K562 (cell line): Measurements from ENCODE around the gene SCART1. TPM values are rescaled to one million over a fixed set of nuclear protein-coding genes. Genes with fewer than 3 reads are reported as not detected.

Experiments used
- ATAC-seq: fragments of 200-7000 bp; cut with Tn5 transposase; 3 replicates; pipeline ENCODE4 v1.9.1; 2020; ENCODE audit warnings: moderate library complexity
- BruUV-seq: library from RNA; stranded (reverse); fragments of 400-500 nt; replicated peaks from 2 replicates; lab custom pipeline; 2021; lab: Mats Ljungman, UMichigan
- CTCF ChIA-PET: fragments of 300-600 bp; formaldehyde crosslinking; extraction: SDS; loops from one replicate; lab custom pipeline; 2021; ENCODE audit warnings: low intra/inter-chr PET ratio; lab: Yijun Ruan, JAX
- POLR2A ChIA-PET: fragments of 300-600, 350-650 bp; sonication (Branson Sonifier 250); formaldehyde crosslinking; extraction: SDS; loops from one replicate; lab custom pipeline; 2021; ENCODE audit warnings: antibody characterized with exemption, inconsistent platforms; lab: Yijun Ruan, JAX
- DNase-seq, 4 experiments: peaks; one replicate each; pipeline versions ENCODE4 v3.0.0 to v3.0.0-alpha.2; 2011 to 2018; ENCODE audit warnings: low spot score in 3 of 4, mixed read lengths in 3 of 4; ENCODE audit errors: extremely low read depth in 1 of 4
- FAIRE-seq: peaks from 2 replicates; lab custom pipeline; 2011; peaks lifted over from hg19 to GRCh38; lab: Jason Lieb, UNC
- H2AFZ ChIP-seq: 2 replicates; pipeline ENCODE4 v1.6.0; 2011; ENCODE audit warnings: low read depth, low read length, control low read depth, inconsistent platforms
- H3K27ac ChIP-seq: fragments of 200-600 bp; 3 replicates; pipeline ENCODE4 v1.8.0; 2011; ENCODE audit warnings: low read depth, mild to moderate bottlenecking, control low read depth, inconsistent platforms, low read length, moderate library complexity, mixed read lengths; ENCODE audit errors: extremely low read depth
- H3K27me3 ChIP-seq, 2 experiments: fragments of 300-600 bp in 1 of 2; 2 replicates in 1 of 2; 3 replicates in 1 of 2; pipeline versions ENCODE4 v1.6.0 to v1.8.0; 2011; ENCODE audit warnings: inconsistent platforms in 2 of 2, low read length in 2 of 2, mild to moderate bottlenecking in 1 of 2, mixed read lengths in 1 of 2, moderate library complexity in 1 of 2; ENCODE audit not compliant: control insufficient read depth in 2 of 2, insufficient read depth in 2 of 2
- H3K36me3 ChIP-seq: fragments of 300-600 bp; 3 replicates; pipeline ENCODE4 v1.8.0; 2011; ENCODE audit warnings: mild to moderate bottlenecking, low read length, inconsistent platforms; ENCODE audit not compliant: control insufficient read depth, insufficient read depth
- H3K4me1 ChIP-seq, 2 experiments: fragments of 200-600 bp in 1 of 2; replicated peaks in 1 of 2; 2 replicates in 1 of 2; 3 replicates in 1 of 2; pipeline versions ENCODE4 v1.5.1 to v1.8.0; 2011; ENCODE audit warnings: inconsistent platforms in 2 of 2, low read length in 2 of 2, mild to moderate bottlenecking in 1 of 2, mixed read lengths in 1 of 2, moderate library complexity in 1 of 2; ENCODE audit not compliant: control insufficient read depth in 2 of 2, insufficient read depth in 2 of 2
- H3K4me2 ChIP-seq: 2 replicates; pipeline ENCODE4 v1.6.1; 2011; ENCODE audit warnings: low read length, control low read depth, inconsistent platforms, mixed read lengths; ENCODE audit not compliant: insufficient read depth
- H3K4me3 ChIP-seq: fragments of 200-600 bp; sonication (generic), shearing (Covaris generic); 2 replicates; pipeline ENCODE4 v1.5.1; 2016; ENCODE audit warnings: control low read depth, inconsistent platforms
- H3K79me2 ChIP-seq: fragments of 200-600 bp; 3 replicates; pipeline ENCODE4 v1.8.0; 2011; ENCODE audit warnings: low read length, inconsistent platforms; ENCODE audit not compliant: control insufficient read depth, insufficient read depth
- H3K9ac ChIP-seq, 2 experiments: 2 replicates each; pipeline versions ENCODE4 v1.6.0 to v1.6.1; 2011; ENCODE audit warnings: low read depth in 2 of 2, low read length in 2 of 2, control low read depth in 1 of 2, inconsistent platforms in 1 of 2, mild to moderate bottlenecking in 1 of 2, mixed read lengths in 1 of 2; ENCODE audit not compliant: insufficient read depth in 1 of 2
- H3K9me1 ChIP-seq: one replicate; pipeline ENCODE4 v1.6.0; 2011; ENCODE audit warnings: inconsistent platforms, mild to moderate bottlenecking, low read length, moderate library complexity; ENCODE audit not compliant: control insufficient read depth, insufficient read depth
- H3K9me3 ChIP-seq: replicated peaks from 2 replicates; pipeline ENCODE4 v1.5.1; 2011; ENCODE audit warnings: low read depth, low read length, inconsistent platforms; ENCODE audit not compliant: control insufficient read depth, insufficient read depth
- H4K20me1 ChIP-seq: replicated peaks from 2 replicates; pipeline ENCODE4 v1.6.1; 2011; ENCODE audit warnings: low read length, inconsistent platforms, mixed read lengths; ENCODE audit not compliant: control insufficient read depth, insufficient read depth
- GTF2F1 ChIP-seq: IDR thresholded peaks from 2 replicates; pipeline ENCODE4 v1.6.1; 2011; ENCODE audit warnings: low read depth, low read length, improper control_type of control experiment
- ZEB2 ChIP-seq: fragments of 450-650 bp; IDR thresholded peaks from 2 replicates; pipeline ENCODE4 v1.6.1; 2016
- WGBS: fragments of 100-300 bp; shearing (Covaris generic); methylation state at CpG from one replicate; pipeline ENCODE4 v1.1.6; 2016; ENCODE audit warnings: low coverage, mixed read lengths; ENCODE audit not compliant: insufficient coverage; ENCODE audit errors: missing lambda C conversion rate; 5-methylcytosine and 5-hydroxymethylcytosine counted together
- in situ Hi-C: fragments of 300-500 bp; cut with MboI; formaldehyde crosslinking; loops from 4 replicates; pipeline ENCODE4 v1.15.0; 2018; ENCODE audit warnings: inconsistent platforms, mixed read lengths
- intact Hi-C: fragments of 100-400 bp; cut with micrococcal nuclease; formaldehyde crosslinking; loops from 2 replicates; pipeline ENCODE4 v1.14.2; 2022
- polyA plus RNA-seq, 8 experiments: library from polyadenylated mRNA; depleted of rRNA in 4 of 8; stranded (reverse) in 5 of 8; unstranded in 3 of 8; fragments of >200 nt; fragmentation: Nextera tagmentation in 2 of 8; fragmentation: Illumina TruSeq in 1 of 8; extraction: Ambion mirVana in 2 of 8; extraction: Trizol in 1 of 8; gene quantifications; 2 replicates each; pipeline versions ENCODE4 v1.2.1 to v1.2.3, GENCODE V29; 2011 to 2014; ENCODE audit warnings: inconsistent platforms in 1 of 8, missing spikeins in 1 of 8
- total RNA-seq, 7 experiments: library from RNA; depleted of rRNA in 6 of 7; stranded (reverse); fragments of >200 nt in 6 of 7; fragmentation: Illumina TruSeq in 2 of 7; extraction: Trizol in 2 of 7; gene quantifications; 2 replicates each; pipeline versions ENCODE4 v1.2.1 to v1.2.3, GENCODE V29; 2011 to 2021; ENCODE audit warnings: low replicate concordance in 1 of 7

Gene SCART1
- total and polyA plus RNA-seq, 9 of the 15 experiments (the other 6 are each of a cell fraction or from before 2014, with no cell fraction given): 0.18 to 6.5 (median 4.5) TPM

DNA sequence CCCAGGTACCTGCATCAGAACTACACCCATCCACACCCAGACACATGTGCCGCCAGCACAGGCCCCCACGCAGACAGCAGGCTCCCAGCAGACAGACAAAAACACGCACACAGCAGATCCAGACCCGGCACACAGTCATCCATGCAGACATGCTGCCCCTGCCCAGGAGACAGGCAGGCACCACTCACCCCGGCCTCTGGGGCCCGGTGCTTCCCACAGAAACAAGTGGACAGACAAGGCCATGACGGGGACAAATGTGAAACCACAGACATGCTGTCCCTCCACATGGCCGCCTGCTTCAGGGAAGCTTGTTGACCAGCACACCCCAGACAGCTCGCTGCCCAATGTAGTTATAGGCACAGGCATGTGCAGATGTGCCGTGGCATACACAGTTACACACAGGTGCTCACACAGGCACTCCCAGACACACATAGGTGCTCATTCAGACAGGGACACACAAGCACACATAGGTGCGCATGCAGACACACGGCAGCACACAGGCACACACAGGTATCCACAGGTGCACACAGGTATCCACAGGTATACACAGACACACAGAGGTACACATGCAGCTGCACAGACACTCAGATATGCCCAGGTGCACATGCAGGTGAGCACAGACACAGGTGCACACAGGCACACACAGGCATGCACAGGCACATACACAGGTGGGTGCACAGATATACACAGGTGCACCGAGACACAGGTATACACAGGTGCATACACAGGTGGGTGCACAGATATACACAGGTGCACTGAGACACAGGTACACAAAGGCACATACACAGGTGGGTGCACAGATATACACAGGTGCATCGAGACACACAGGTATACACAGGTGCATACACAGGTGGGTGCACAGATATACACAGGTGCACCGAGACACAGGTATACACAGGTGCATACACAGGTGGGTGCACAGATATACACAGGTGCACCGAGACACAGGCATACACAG, 10.5 kb upstream of the SCART1 start:
- intact Hi-C loops (loop anchor here (5.0 kb wide), 1 partner anchor 116 kb away; no protein-coding TSS in a partner anchor), in situ Hi-C loops (no loop called here)
- Histone ChIP-seq H2AFZ (no peak overlapping the region), H3K9ac (no peak overlapping the region), H3K36me3 (no peaks in the 10 kb centered on the region), H3K4me3 (no peak overlapping the region), H3K27me3 (peaks cover 0 to 7% of the 10 kb centered on the region in 2 experiments; a peak in 1 of 5 replicates), H3K4me2 (no peak overlapping the region), H3K4me1 (peaks cover 0 to 12% of the 10 kb centered on the region in 2 experiments; a peak in 1 of 5 replicates), H3K9me1 (no peaks in the 10 kb centered on the region), H3K27ac (no peak overlapping the region), H3K9me3 (peaks cover 4% of the 10 kb centered on the region; the same call in 1 of the 2 replicates)
- ChIA-PET POLR2A (no interaction called here), CTCF (no interaction called here)
- no TSS peak for BruUV-seq
- FAIRE-seq: no peak
- DNase-seq: no peak
- no peak for ATAC-seq
- WGBS: 13% methylated on average over 16 of the region's 16 CpGs
- TF ChIP-seq GTF2F1 (no peak), ZEB2 (peak; percentile 63)
- TF ChIP-seq, all 486 proteins: peak for 1
- Histone ChIP-seq H3K79me2 (no peaks in the 10 kb centered on the region), H4K20me1 (no peaks in the 10 kb centered on the region)
